ENCODE results near the gene ZBTB38.

The ZBTB38 gene

GRCh38 chr3:141326626-141327025 is 41.7 kb upstream of the ZBTB38 start:
- no peak for TF ChIP-seq CTCF (IDR thresholded peaks at IDR 0.05)
- H3K4me3 ChIP-seq = no peak overlapping the region
- H3K27ac ChIP-seq = no peak overlapping the region
- no peak for DNase-seq (ENCODE audit: low spot score)

- no peak for DNase-seq (ENCODE audit: low spot score)
- no peak for TF ChIP-seq CTCF (IDR thresholded peaks at IDR 0.05)
- Histone ChIP-seq H3K4me3 (no peak overlapping the region), H3K27ac (no peak overlapping the region)
Measured at GRCh38 chr3:141328286-141329166, 39.8 kb upstream of the ZBTB38 start.

GRCh38 chr3:141330235-141330634 is 38.1 kb upstream of the ZBTB38 start:
- no peak for DNase-seq (ENCODE audit: low spot score)
- Histone ChIP-seq H3K27ac (no peak overlapping the region), H3K4me3 (no peak overlapping the region)
- TF ChIP-seq CTCF (IDR thresholded peaks at IDR 0.05) = no peak

GRCh38 chr3:141330718-141331376 is 37.5 kb upstream of the ZBTB38 start:
- no peak for DNase-seq (ENCODE audit: low spot score)
- peak overlapping the region in 1 of 2 donors; percentile 68 for H3K27ac ChIP-seq
- no peak overlapping the region for H3K4me3 ChIP-seq
- no peak for TF ChIP-seq CTCF (IDR thresholded peaks at IDR 0.05)

- H3K27ac ChIP-seq = peak overlapping the region; percentile 43 to 68
- TF ChIP-seq CTCF (IDR thresholded peaks at IDR 0.05) = no peak
- peak; percentile 90 for DNase-seq (ENCODE audit: low spot score)
- H3K4me3 ChIP-seq = no peak overlapping the region
Measured at GRCh38 chr3:141331377-141332318, 36.7 kb upstream of the ZBTB38 start.

- Histone ChIP-seq H3K4me3 (no peak overlapping the region), H3K27ac (peak overlapping the region; percentile 8 to 68)
- no peak for DNase-seq (ENCODE audit: low spot score)
- TF ChIP-seq CTCF (IDR thresholded peaks at IDR 0.05) = no peak
Measured at GRCh38 chr3:141332416-141332815, 35.9 kb upstream of the ZBTB38 start.
